Inferior parietal cortex (tissue), 1 donor: ENCODE measurements around the gene DACH1.

Source experiments
- DNase-seq: peaks from one replicate; pipeline ENCODE4 v3.0.0-alpha.2; 2016; ENCODE audit errors: extremely low spot score

The DACH1 gene

GRCh38 chr13:71489041-71489440 is 378.0 kb downstream of the DACH1 start:
- no peak for DNase-seq

GRCh38 chr13:71488201-71488600 is 378.8 kb downstream of the DACH1 start:
- no peak for DNase-seq

GRCh38 chr13:71485913-71486312 is 381.1 kb downstream of the DACH1 start:
- no peak for DNase-seq

GRCh38 chr13:71483733-71484132 is 383.3 kb downstream of the DACH1 start:
- no peak for DNase-seq

GRCh38 chr13:71481501-71481900 is 385.5 kb downstream of the DACH1 start:
- no peak for DNase-seq

GRCh38 chr13:71481046-71481445 is 386.0 kb downstream of the DACH1 start:
- DNase-seq: no peak

GRCh38 chr13:71477735-71478134 is 389.3 kb downstream of the DACH1 start:
- DNase-seq: no peak

- DNase-seq: no peak
Measured at GRCh38 chr13:71474936-71475335, 392.1 kb downstream of the DACH1 start.

GRCh38 chr13:71469626-71470025 is 397.4 kb downstream of the DACH1 start:
- no peak for DNase-seq

GRCh38 chr13:71464686-71465085 is 402.3 kb downstream of the DACH1 start:
- no peak for DNase-seq

GRCh38 chr13:71461892-71462291 is 405.1 kb downstream of the DACH1 start:
- DNase-seq: no peak

GRCh38 chr13:71460211-71460610 is 406.8 kb downstream of the DACH1 start:
- DNase-seq: no peak

- DNase-seq: no peak
Measured at GRCh38 chr13:71459708-71460107, 407.3 kb downstream of the DACH1 start.

GRCh38 chr13:71457645-71458044 is 409.4 kb downstream of the DACH1 start:
- DNase-seq: no peak

GRCh38 chr13:71456136-71456535 is 410.9 kb downstream of the DACH1 start:
- no peak for DNase-seq

GRCh38 chr13:71454509-71454908 is 412.5 kb downstream of the DACH1 start:
- no peak for DNase-seq

GRCh38 chr13:71448080-71448630 is 418.8 kb downstream of the DACH1 start:
- no peak for DNase-seq

- DNase-seq: no peak
Measured at GRCh38 chr13:71437704-71438103, 429.3 kb downstream of the DACH1 start.

- DNase-seq: no peak
Measured at GRCh38 chr13:71430681-71431080, 436.3 kb downstream of the DACH1 start.

GRCh38 chr13:71417205-71417604 is 449.8 kb downstream of the DACH1 start:
- no peak for DNase-seq

GRCh38 chr13:71412231-71412630 is 454.8 kb downstream of the DACH1 start:
- DNase-seq: no peak

GRCh38 chr13:71408416-71408815 is 458.6 kb downstream of the DACH1 start:
- no peak for DNase-seq

- DNase-seq: no peak
Measured at GRCh38 chr13:71399631-71400215, 467.3 kb downstream of the DACH1 start.

- no peak for DNase-seq
Measured at GRCh38 chr13:71396149-71396548, 470.9 kb downstream of the DACH1 start.
